ENCODE results near the gene ZNF148.
"Not testable (repeated sequence)": the region's sequence is repeated elsewhere in the genome, so short reads cannot be mapped to it uniquely, and the experiment has no call there.

The ZNF148 gene

GRCh38 chr3:125374996-125375941 is at the start of gene ZNF148:
Gene ZNF148, minus strand, starts transcription at chr3:125375325. Its CDS starts 61,685 bp downstream, at chr3:125313640.
- TF ChIP-seq POLR2A (IDR thresholded peaks at IDR 0.05; ENCODE audit: low read length), result peak; percentile 94
- no peak for TF ChIP-seq GATA1 (IDR thresholded peaks at IDR 0.05; ENCODE audit: low read depth, low read length)
- peak; percentile 94 to 95 for DNase-seq

GRCh38 chr3:125418306-125418705 is 43.2 kb upstream of the ZNF148 start:
- DNase-seq, result no peak
- no peak for TF ChIP-seq GATA1 (IDR thresholded peaks at IDR 0.05; ENCODE audit: low read depth, low read length)
- no peak for TF ChIP-seq POLR2A (IDR thresholded peaks at IDR 0.05; ENCODE audit: low read length)

- TF ChIP-seq GATA1 (IDR thresholded peaks at IDR 0.05; ENCODE audit: low read depth, low read length) (no peak), POLR2A (IDR thresholded peaks at IDR 0.05; ENCODE audit: low read length) (no peak)
- DNase-seq, result no peak
These were observed 41.1 kb upstream of the ZNF148 start for GRCh38 chr3:125416235-125416634.

- no peak for TF ChIP-seq GATA1 (IDR thresholded peaks at IDR 0.05; ENCODE audit: low read depth, low read length)
- no peak for TF ChIP-seq POLR2A (IDR thresholded peaks at IDR 0.05; ENCODE audit: low read length)
- no peak for DNase-seq
These were observed 39.5 kb upstream of the ZNF148 start for GRCh38 chr3:125414669-125415068.

- no peak for DNase-seq
- TF ChIP-seq POLR2A (IDR thresholded peaks at IDR 0.05; ENCODE audit: low read length) (no peak), GATA1 (IDR thresholded peaks at IDR 0.05; ENCODE audit: low read depth, low read length) (no peak)
These were observed 35.8 kb upstream of the ZNF148 start for GRCh38 chr3:125410922-125411321.

GRCh38 chr3:125406070-125406469 is 30.9 kb upstream of the ZNF148 start:
- DNase-seq, result no peak
- TF ChIP-seq POLR2A (IDR thresholded peaks at IDR 0.05; ENCODE audit: low read length), result no peak
- no peak for TF ChIP-seq GATA1 (IDR thresholded peaks at IDR 0.05; ENCODE audit: low read depth, low read length)

- not testable (repeated sequence) for DNase-seq
These were observed 30.4 kb upstream of the ZNF148 start for GRCh38 chr3:125405515-125405914.

- no peak for TF ChIP-seq POLR2A (IDR thresholded peaks at IDR 0.05; ENCODE audit: low read length)
- TF ChIP-seq GATA1 (IDR thresholded peaks at IDR 0.05; ENCODE audit: low read depth, low read length), result no peak
- no peak for DNase-seq
These were observed 28.7 kb upstream of the ZNF148 start for GRCh38 chr3:125403789-125404188.

GRCh38 chr3:125402639-125403038 is 27.5 kb upstream of the ZNF148 start:
- no peak for TF ChIP-seq GATA1 (IDR thresholded peaks at IDR 0.05; ENCODE audit: low read depth, low read length)
- no peak for TF ChIP-seq POLR2A (IDR thresholded peaks at IDR 0.05; ENCODE audit: low read length)
- no peak for DNase-seq

GRCh38 chr3:125401402-125401801 is 26.3 kb upstream of the ZNF148 start:
- TF ChIP-seq GATA1 (IDR thresholded peaks at IDR 0.05; ENCODE audit: low read depth, low read length), result no peak
- no peak for TF ChIP-seq POLR2A (IDR thresholded peaks at IDR 0.05; ENCODE audit: low read length)
- DNase-seq, result no peak

GRCh38 chr3:125398952-125399351 is 23.8 kb upstream of the ZNF148 start:
- TF ChIP-seq GATA1 (IDR thresholded peaks at IDR 0.05; ENCODE audit: low read depth, low read length), result no peak
- TF ChIP-seq POLR2A (IDR thresholded peaks at IDR 0.05; ENCODE audit: low read length), result no peak
- DNase-seq, result peak; percentile 6 to 11

- TF ChIP-seq GATA1 (IDR thresholded peaks at IDR 0.05; ENCODE audit: low read depth, low read length) (no peak), POLR2A (IDR thresholded peaks at IDR 0.05; ENCODE audit: low read length) (no peak)
- DNase-seq, result no peak
These were observed 20.0 kb upstream of the ZNF148 start for GRCh38 chr3:125395091-125395490.

- DNase-seq, result no peak
- TF ChIP-seq GATA1 (IDR thresholded peaks at IDR 0.05; ENCODE audit: low read depth, low read length) (no peak), POLR2A (IDR thresholded peaks at IDR 0.05; ENCODE audit: low read length) (no peak)
These were observed 19.3 kb upstream of the ZNF148 start for GRCh38 chr3:125394406-125394805.

GRCh38 chr3:125389282-125389681 is 14.2 kb upstream of the ZNF148 start:
- no peak for DNase-seq

GRCh38 chr3:125388369-125388768 is 13.2 kb upstream of the ZNF148 start:
- not testable (repeated sequence) for DNase-seq

More at GRCh38 chr3:125389282-125389681, 14.2 kb upstream of the ZNF148 start:
- TF ChIP-seq POLR2A (IDR thresholded peaks at IDR 0.05; ENCODE audit: low read length) (no peak), GATA1 (IDR thresholded peaks at IDR 0.05; ENCODE audit: low read depth, low read length) (no peak)

All from erythroblast (primary cell).